Spleen (tissue), 11 donors: Measurements from ENCODE around the gene ACACA. TPM values are rescaled to one million over a fixed set of nuclear protein-coding genes. Genes with fewer than 3 reads are reported as not detected.
A peak's percentile ranks its signal among the peaks of the same experiment; 100 is the strongest.

Experiments used
- DNase-seq: peaks from one replicate; pipeline ENCODE4 v3.0.0-alpha.2; 2020
- H3K27ac ChIP-seq, 8 donors: fragments of 200-600 bp; sonication (generic) in 7 of 8; 1 replicate in 4 of 8; 2 replicates in 4 of 8; pipeline versions ENCODE4 v1.5.0 to v1.8.0; 2016 to 2021; ENCODE audit warnings: inconsistent platforms in 4 of 8, mild to moderate bottlenecking in 4 of 8, moderate library complexity in 1 of 8
- H3K27me3 ChIP-seq, 7 donors: fragments of 200-600 bp; sonication (generic) in 6 of 7; replicated peaks in 1 of 7; 1 replicate in 4 of 7; 2 replicates in 3 of 7; pipeline versions ENCODE4 v1.5.0 to v1.8.0; 2016 to 2021; ENCODE audit warnings: inconsistent platforms in 3 of 7, mild to moderate bottlenecking in 1 of 7
- H3K36me3 ChIP-seq, 6 donors: fragments of 200-600 bp; sonication (generic) in 5 of 6; 1 replicate in 4 of 6; 2 replicates in 2 of 6; pipeline versions ENCODE4 v1.5.0 to v1.8.0; 2016 to 2021; ENCODE audit warnings: inconsistent platforms in 2 of 6
- H3K4me1 ChIP-seq, 6 donors: fragments of 200-600 bp; sonication (generic) in 5 of 6; 1 replicate in 3 of 6; 2 replicates in 3 of 6; pipeline versions ENCODE4 v1.5.0 to v1.8.0; 2016 to 2021; ENCODE audit warnings: inconsistent platforms in 3 of 6
- H3K4me3 ChIP-seq, 8 donors: fragments of 200-600 bp; sonication (generic) in 7 of 8; 1 replicate in 4 of 8; 2 replicates in 4 of 8; pipeline versions ENCODE4 v1.5.0 to v1.8.0; 2016 to 2021; ENCODE audit warnings: inconsistent platforms in 4 of 8, mild to moderate bottlenecking in 4 of 8, moderate library complexity in 2 of 8
- H3K9me3 ChIP-seq, 8 donors: fragments of 200-600 bp; sonication (generic) in 7 of 8; 1 replicate in 4 of 8; 2 replicates in 4 of 8; pipeline versions ENCODE4 v1.5.0 to v1.8.0; 2016 to 2021; ENCODE audit warnings: inconsistent platforms in 4 of 8
- POLR2A ChIP-seq, 3 donors: fragments of 450-650 bp; IDR thresholded peaks; one replicate each; pipeline ENCODE4 v1.5.1; 2017; ENCODE audit warnings: antibody characterized with exemption in 3 of 3, mild to moderate bottlenecking in 1 of 3
- POLR2AphosphoS5 ChIP-seq, 3 donors: sonication (generic); formaldehyde crosslinking; IDR thresholded peaks; one replicate each; pipeline ENCODE4 v1.5.1; 2017; ENCODE audit warnings: antibody characterized with exemption in 3 of 3
- WGBS, 5 donors: extraction: QIAGEN DNeasy Blood & Tissue Kit in 3 of 5; methylation state at CpG; one replicate each; pipeline versions ENCODE4 v1.1.5 to v1.1.7; 2013 to 2018; 5-methylcytosine and 5-hydroxymethylcytosine counted together
- intact Hi-C: fragments of 100-400 bp; cut with DNase I; formaldehyde crosslinking; loops from one replicate; pipeline ENCODE4 v1.15.0; 2023; ENCODE audit warnings: low total_unique reads
- polyA plus RNA-seq, 3 donors: library from polyadenylated mRNA; stranded (reverse); fragments of 200-250 nt; gene quantifications; one replicate each; pipeline ENCODE4 v1.2.1, GENCODE V29; 2013
- total RNA-seq, 7 donors: library from RNA; depleted of rRNA in 3 of 7; stranded (reverse); fragments of >200 nt in 3 of 7; fragmentation: NEBNext Ultra II Directional in 4 of 7; extraction: Animal tissue kit (Norgen Biotek cat#: 25700) in 4 of 7; gene quantifications; one replicate each; pipeline versions ENCODE4 v1.1.0 to v1.2.1, GENCODE V29; 2016 to 2021
- TF ChIP-seq, protein P1 (sequence below), 11 experiments: fragments of 200-600 bp in 7 of 11; fragments of 450-650 bp in 4 of 11; sonication (generic) in 4 of 11; IDR thresholded peaks in 8 of 11; conservative IDR thresholded peaks in 3 of 11; 1 replicate in 7 of 11; 2 replicates in 4 of 11; pipeline versions ENCODE4 v1.4.0 to v1.8.0; 2016 to 2021; ENCODE audit warnings: antibody characterized with exemption in 11 of 11, inconsistent platforms in 4 of 11, mild to moderate bottlenecking in 1 of 11
- donor health status: healthy with polysubstance abuse.
- donor health status: DM: no; HTN: no; CAD: no; lungs with moderate emphysema.
- donor health status: DM: no; HTN: no; CAD: no.
- donor health status: Bipolar disorder and iron deficiency.
- donor health status: healthy.
- donor health status: DM: no; HTN: no; CAD: no.
- donor health status: DM: yes; HTN: yes; CAD: no.

Gene ACACA
- total and polyA plus RNA-seq, 10 donors, result 3.2 to 50.8 (median 29.2) TPM

DNA sequence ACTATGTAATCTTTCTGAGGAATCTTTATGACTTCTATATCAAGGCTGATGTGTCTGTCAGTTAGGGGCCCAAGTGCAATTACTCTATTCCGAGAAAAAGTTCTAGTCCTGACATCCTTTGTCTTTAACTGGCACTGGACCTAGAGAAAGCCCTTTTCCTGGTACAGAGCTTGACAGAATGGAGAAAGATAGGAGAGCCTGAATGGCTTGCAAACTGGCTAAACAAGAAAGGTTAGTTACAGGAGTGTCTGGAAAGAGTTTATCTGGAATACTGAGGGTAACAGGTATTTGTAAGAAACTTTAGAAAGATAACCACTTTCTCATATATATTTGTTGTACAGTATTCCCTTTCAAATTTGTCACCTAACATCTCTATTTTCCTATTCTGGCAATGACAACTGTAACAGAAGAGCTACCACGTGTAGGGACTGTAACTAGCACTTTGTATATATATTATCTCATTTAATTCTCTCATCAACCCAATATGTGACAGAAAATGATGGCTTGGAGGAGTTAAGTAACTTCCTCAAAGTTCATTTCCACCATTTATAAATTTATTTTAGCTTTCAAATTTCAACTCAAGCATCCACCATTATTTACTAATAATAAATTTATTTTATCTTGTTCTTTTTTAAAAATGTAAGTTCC lies 128.3 kb downstream of the ACACA start:
- no peaks in the 10 kb centered on the region for H3K27me3 ChIP-seq
- TF ChIP-seq, protein P1, sequence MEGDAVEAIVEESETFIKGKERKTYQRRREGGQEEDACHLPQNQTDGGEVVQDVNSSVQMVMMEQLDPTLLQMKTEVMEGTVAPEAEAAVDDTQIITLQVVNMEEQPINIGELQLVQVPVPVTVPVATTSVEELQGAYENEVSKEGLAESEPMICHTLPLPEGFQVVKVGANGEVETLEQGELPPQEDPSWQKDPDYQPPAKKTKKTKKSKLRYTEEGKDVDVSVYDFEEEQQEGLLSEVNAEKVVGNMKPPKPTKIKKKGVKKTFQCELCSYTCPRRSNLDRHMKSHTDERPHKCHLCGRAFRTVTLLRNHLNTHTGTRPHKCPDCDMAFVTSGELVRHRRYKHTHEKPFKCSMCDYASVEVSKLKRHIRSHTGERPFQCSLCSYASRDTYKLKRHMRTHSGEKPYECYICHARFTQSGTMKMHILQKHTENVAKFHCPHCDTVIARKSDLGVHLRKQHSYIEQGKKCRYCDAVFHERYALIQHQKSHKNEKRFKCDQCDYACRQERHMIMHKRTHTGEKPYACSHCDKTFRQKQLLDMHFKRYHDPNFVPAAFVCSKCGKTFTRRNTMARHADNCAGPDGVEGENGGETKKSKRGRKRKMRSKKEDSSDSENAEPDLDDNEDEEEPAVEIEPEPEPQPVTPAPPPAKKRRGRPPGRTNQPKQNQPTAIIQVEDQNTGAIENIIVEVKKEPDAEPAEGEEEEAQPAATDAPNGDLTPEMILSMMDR (IDR thresholded peaks at IDR 0.05 in 8 of 11, conservative IDR thresholded peaks at IDR 0.05 in 3 of 11), result no peak
- TF ChIP-seq POLR2AphosphoS5 (IDR thresholded peaks at IDR 0.05) (no peak), POLR2A (IDR thresholded peaks at IDR 0.05) (no peak)
- peaks cover 0 to 71% (median 15%) of the 10 kb centered on the region in 6 donors for H3K36me3 ChIP-seq
- intact Hi-C loops, result no loop called here
- 81 to 89% (median 85%) methylated on average over 2 of the region's 2 CpGs for WGBS, 5 donors
- no peak overlapping the region for H3K4me3 ChIP-seq
- no peak for DNase-seq
- no peak overlapping the region for H3K27ac ChIP-seq
- no peaks in the 10 kb centered on the region for H3K9me3 ChIP-seq
- peaks cover 0 to 3% (median 0%) of the 10 kb centered on the region in 6 donors for H3K4me1 ChIP-seq

DNA sequence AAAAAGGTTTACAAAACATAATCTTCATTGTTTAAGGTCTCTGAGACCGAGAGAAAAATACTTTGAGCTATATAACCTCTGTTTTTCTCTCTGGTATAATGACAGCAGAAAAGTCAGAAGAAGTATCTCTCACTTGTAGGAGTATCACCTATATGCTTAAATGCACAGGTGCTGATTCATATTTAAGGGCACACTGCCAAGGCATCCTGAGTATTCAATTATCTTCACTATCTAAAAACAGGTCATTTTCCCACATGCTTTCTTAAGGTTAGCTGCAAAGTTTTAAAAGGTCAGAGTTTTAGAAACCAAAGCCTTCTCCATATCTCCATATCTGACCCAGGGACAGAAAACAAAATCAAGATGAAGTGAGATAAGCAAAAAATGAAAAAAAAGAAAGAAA lies 130.2 kb downstream of the ACACA start:
- Histone ChIP-seq H3K4me3 (no peak overlapping the region), H3K27ac (no peak overlapping the region), H3K9me3 (no peaks in the 10 kb centered on the region), H3K27me3 (no peaks in the 10 kb centered on the region), H3K4me1 (peaks cover 0 to 7% (median 0%) of the 10 kb centered on the region in 6 donors), H3K36me3 (peaks cover 0 to 59% (median 15%) of the 10 kb centered on the region in 6 donors)
- intact Hi-C loops, result no loop called here
- DNase-seq, result no peak
- WGBS, 5 donors, result 0% methylated on average over 1 of the region's 1 CpG
- TF ChIP-seq, protein P1 (IDR thresholded peaks at IDR 0.05 in 8 of 11, conservative IDR thresholded peaks at IDR 0.05 in 3 of 11), result no peak
- no peak for TF ChIP-seq POLR2A (IDR thresholded peaks at IDR 0.05)
- TF ChIP-seq POLR2AphosphoS5 (IDR thresholded peaks at IDR 0.05), result no peak

DNA sequence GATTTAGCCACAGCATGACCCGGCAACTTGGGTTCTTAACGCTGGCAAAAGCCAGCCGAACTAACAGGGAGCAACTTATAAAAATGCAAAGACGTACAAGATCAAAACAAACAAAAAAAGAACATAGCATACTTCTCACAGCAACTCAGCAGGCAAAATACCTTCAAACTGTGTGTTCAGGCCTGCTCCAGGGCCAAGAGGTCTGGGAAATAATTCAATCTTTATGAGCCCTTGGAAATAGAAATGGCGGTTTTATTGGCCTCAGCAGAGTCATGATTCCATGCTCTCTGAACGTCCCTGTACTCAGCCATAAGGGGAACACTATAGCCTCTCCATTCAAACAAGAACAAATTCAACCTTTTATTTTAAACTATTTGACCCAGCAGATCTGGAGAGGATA lies 132.2 kb downstream of the ACACA start:
- intact Hi-C loops, result no loop called here
- Histone ChIP-seq H3K27me3 (no peaks in the 10 kb centered on the region), H3K9me3 (no peaks in the 10 kb centered on the region), H3K4me3 (no peak overlapping the region), H3K4me1 (peaks cover 0 to 7% (median 0%) of the 10 kb centered on the region in 6 donors), H3K36me3 (peaks cover 0 to 68% (median 15%) of the 10 kb centered on the region in 6 donors), H3K27ac (no peak overlapping the region)
- TF ChIP-seq POLR2AphosphoS5 (IDR thresholded peaks at IDR 0.05) (no peak), POLR2A (IDR thresholded peaks at IDR 0.05) (no peak)
- TF ChIP-seq, protein P1 (IDR thresholded peaks at IDR 0.05 in 8 of 11, conservative IDR thresholded peaks at IDR 0.05 in 3 of 11), result no peak
- WGBS, 5 donors, result 86 to 96% (median 92%) methylated on average over 6 of the region's 6 CpGs
- no peak for DNase-seq

DNA sequence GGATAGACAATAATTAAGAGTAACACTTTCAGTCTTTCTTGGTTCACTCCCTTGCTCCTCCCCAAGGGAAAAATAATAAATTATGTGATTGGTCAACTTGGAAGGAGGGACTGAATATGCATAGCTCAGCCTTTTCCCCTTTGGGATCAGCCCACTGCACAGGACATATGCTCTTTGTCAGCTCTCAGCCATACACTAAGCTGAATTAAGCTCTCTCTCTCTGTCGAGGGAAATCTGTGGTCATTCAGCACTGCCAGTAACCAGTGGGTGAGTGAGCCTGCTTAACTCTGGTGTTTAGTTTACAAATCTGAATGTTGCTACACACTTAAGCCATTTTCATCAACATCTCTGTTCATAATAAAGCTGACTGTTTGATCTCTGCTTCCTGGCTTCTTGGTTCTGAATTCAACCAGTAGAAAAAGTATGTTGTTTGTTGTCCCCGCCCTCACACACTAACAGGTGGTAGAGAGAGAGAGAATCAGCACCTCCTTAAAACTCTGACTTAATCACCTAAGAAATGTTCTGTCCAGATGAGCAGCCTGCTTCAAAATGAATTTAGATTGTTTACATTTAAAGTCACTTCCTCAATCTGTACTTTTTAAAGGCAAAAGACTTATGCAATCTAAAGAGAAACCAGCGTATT lies 133.1 kb downstream of the ACACA start:
- Histone ChIP-seq H3K27me3 (no peaks in the 10 kb centered on the region), H3K4me1 (peaks cover 0 to 7% (median 0%) of the 10 kb centered on the region in 6 donors), H3K36me3 (peaks cover 0 to 75% (median 17%) of the 10 kb centered on the region in 6 donors), H3K4me3 (no peak overlapping the region), H3K27ac (peak overlapping the region in 3 of 8 donors; percentile 12 to 46 (median 37)), H3K9me3 (no peaks in the 10 kb centered on the region)
- intact Hi-C loops, result no loop called here
- DNase-seq, result no peak
- 54 to 70% (median 61%) methylated on average over 3 of the region's 3 CpGs for WGBS, 5 donors
- TF ChIP-seq, protein P1 (IDR thresholded peaks at IDR 0.05 in 8 of 11, conservative IDR thresholded peaks at IDR 0.05 in 3 of 11), result no peak
- TF ChIP-seq POLR2A (IDR thresholded peaks at IDR 0.05), result no peak
- no peak for TF ChIP-seq POLR2AphosphoS5 (IDR thresholded peaks at IDR 0.05)
